ENCODE results near the gene TMEM254. TPM values are rescaled to one million over a fixed set of nuclear protein-coding genes. Genes with fewer than 3 reads are reported as not detected.

Gene TMEM254
- total RNA-seq, 1 donor from 2014 or later, result 33.8 TPM

DNA sequence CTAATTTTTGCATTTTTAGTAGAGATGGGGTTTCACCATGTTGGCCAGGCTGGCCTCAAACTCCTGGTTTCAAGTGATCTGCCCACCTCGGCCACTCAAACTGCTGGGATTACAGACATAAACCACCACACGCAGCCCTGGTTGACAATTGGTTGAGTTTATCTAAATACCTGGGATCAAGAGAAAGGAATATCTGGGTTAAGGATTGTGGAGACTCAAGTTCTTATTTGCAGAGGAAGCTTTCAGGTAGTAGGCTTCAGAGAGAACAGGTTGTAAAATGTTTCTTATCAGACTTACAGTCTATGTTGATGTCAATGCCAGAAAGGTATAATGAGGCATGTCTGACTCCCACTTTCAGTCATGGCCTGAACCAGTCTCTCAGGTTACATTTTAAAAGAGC lies 5.9 kb upstream of the TMEM254 start:
- no peak overlapping the region for H3K27ac Mint-ChIP-seq (ENCODE audit: unreplicated experiment)
- no peaks in the 10 kb centered on the region for H3K27me3 Mint-ChIP-seq (ENCODE audit: low read depth)
- TF ChIP-seq, protein P1, sequence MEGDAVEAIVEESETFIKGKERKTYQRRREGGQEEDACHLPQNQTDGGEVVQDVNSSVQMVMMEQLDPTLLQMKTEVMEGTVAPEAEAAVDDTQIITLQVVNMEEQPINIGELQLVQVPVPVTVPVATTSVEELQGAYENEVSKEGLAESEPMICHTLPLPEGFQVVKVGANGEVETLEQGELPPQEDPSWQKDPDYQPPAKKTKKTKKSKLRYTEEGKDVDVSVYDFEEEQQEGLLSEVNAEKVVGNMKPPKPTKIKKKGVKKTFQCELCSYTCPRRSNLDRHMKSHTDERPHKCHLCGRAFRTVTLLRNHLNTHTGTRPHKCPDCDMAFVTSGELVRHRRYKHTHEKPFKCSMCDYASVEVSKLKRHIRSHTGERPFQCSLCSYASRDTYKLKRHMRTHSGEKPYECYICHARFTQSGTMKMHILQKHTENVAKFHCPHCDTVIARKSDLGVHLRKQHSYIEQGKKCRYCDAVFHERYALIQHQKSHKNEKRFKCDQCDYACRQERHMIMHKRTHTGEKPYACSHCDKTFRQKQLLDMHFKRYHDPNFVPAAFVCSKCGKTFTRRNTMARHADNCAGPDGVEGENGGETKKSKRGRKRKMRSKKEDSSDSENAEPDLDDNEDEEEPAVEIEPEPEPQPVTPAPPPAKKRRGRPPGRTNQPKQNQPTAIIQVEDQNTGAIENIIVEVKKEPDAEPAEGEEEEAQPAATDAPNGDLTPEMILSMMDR (conservative IDR thresholded peaks at IDR 0.05), result no peak

GRCh38 chr10:80075781-80076180 lies 2.7 kb upstream of the TMEM254 start:
- no peaks in the 10 kb centered on the region for H3K27me3 Mint-ChIP-seq (ENCODE audit: low read depth)
- H3K9me3 Mint-ChIP-seq, result no peaks in the 10 kb centered on the region
- H3K27ac Mint-ChIP-seq (ENCODE audit: unreplicated experiment), result no peak overlapping the region
- no peak for DNase-seq (ENCODE audit: low read depth, low spot score)
- TF ChIP-seq, protein P1 (conservative IDR thresholded peaks at IDR 0.05), result no peak
- H3K4me3 Mint-ChIP-seq, result peak overlapping the region; percentile 22
- no peaks in the 10 kb centered on the region for H3K36me3 Mint-ChIP-seq (ENCODE audit: low read depth)
- peaks cover 17% of the 10 kb centered on the region for H3K4me1 Mint-ChIP-seq

More for the DNA sequence above, 5.9 kb upstream of the TMEM254 start:
- no peak overlapping the region for H3K4me3 Mint-ChIP-seq
- no peaks in the 10 kb centered on the region for H3K4me1 Mint-ChIP-seq
- DNase-seq (ENCODE audit: low read depth, low spot score), result no peak
- peaks cover 6% of the 10 kb centered on the region for H3K9me3 Mint-ChIP-seq
- no peaks in the 10 kb centered on the region for H3K36me3 Mint-ChIP-seq (ENCODE audit: low read depth)

- no peak for DNase-seq (ENCODE audit: low read depth, low spot score)
- no peaks in the 10 kb centered on the region for H3K36me3 Mint-ChIP-seq (ENCODE audit: low read depth)
- H3K4me3 Mint-ChIP-seq, result peak overlapping the region; percentile 95
- TF ChIP-seq, protein P1 (conservative IDR thresholded peaks at IDR 0.05), result no peak
- no peaks in the 10 kb centered on the region for H3K27me3 Mint-ChIP-seq (ENCODE audit: low read depth)
- no peaks in the 10 kb centered on the region for H3K9me3 Mint-ChIP-seq
- H3K27ac Mint-ChIP-seq (ENCODE audit: unreplicated experiment), result peak overlapping the region; percentile 87
- peaks cover 17% of the 10 kb centered on the region for H3K4me1 Mint-ChIP-seq
Observed at GRCh38 chr10:80077869-80078447, 507 bp upstream of the TMEM254 start.

DNA sequence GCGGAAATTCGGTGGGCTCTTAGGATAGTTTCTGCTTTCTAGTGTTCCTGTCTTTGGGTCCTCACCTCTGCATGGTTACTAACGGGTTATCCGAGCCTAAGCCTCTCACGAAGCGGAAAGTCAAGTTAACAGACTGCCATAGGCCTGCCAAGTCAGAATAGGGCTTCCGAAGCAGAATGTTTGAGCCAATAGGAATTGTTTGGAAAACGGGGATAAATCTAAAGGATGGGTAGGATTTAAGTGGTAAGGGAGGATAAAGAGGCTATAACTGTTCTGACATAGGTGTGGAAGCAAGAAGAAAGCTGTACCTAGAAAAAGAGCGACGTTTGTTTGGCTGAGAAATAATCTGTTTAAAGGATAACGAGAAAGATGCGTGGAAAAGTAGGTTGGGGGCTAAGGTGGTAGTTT lies 851 bp downstream of the TMEM254 start:
- Mint-ChIP-seq H3K27me3 (ENCODE audit: low read depth) (no peaks in the 10 kb centered on the region), H3K4me3 (peak overlapping the region; percentile 95), H3K36me3 (ENCODE audit: low read depth) (no peaks in the 10 kb centered on the region), H3K4me1 (peaks cover 17% of the 10 kb centered on the region), H3K27ac (ENCODE audit: unreplicated experiment) (peak overlapping the region; percentile 91), H3K9me3 (no peaks in the 10 kb centered on the region)
- TF ChIP-seq, protein P1 (conservative IDR thresholded peaks at IDR 0.05), result no peak
- no peak for DNase-seq (ENCODE audit: low read depth, low spot score)

DNA sequence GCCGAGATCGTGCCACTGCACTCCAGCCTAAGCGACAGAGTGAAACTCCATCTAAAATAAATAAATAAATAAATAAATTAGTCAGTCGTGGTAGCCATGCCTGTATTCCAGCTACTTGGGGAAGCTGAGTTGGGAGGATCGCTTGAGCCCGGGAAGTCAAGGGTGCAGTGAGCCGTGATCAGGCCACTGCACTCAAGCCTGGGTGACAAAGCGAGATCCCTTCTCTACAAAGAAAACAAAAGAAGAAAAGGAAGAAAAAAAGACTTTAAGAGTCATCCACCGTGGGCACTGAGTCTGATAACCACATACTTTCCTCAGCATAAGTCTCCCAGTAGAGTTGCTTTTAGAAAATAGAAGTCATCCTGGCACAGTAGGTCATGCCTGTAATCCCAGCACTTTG lies 2.6 kb downstream of the TMEM254 start:
- Mint-ChIP-seq H3K4me3 (peak overlapping the region; percentile 44), H3K36me3 (ENCODE audit: low read depth) (no peaks in the 10 kb centered on the region), H3K27ac (ENCODE audit: unreplicated experiment) (no peak overlapping the region), H3K27me3 (ENCODE audit: low read depth) (no peaks in the 10 kb centered on the region), H3K4me1 (peaks cover 17% of the 10 kb centered on the region), H3K9me3 (no peaks in the 10 kb centered on the region)
- no peak for DNase-seq (ENCODE audit: low read depth, low spot score)
- TF ChIP-seq, protein P1 (conservative IDR thresholded peaks at IDR 0.05), result no peak
